T-helper 2 cell treated with Interferon-gamma antibody and Interleukin-4, amounts not matched to agents 5 μg/mL and 100 μg/mL, for 36 hours (primary cell): ENCODE results near the gene KCNMB4.
"Not testable (repeated sequence)": the region's sequence is repeated elsewhere in the genome, so short reads cannot be mapped to it uniquely, and the experiment has no call there.

Experiments
- DNase-seq: peaks from one replicate; pipeline ENCODE4 v3.0.0; 2021; ENCODE audit warnings: low spot score
- H3K27ac Mint-ChIP-seq: one replicate; pipeline ENCODE4 v1.8.0; 2021; ENCODE audit warnings: mild to moderate bottlenecking, mixed read lengths
- H3K27me3 Mint-ChIP-seq: one replicate; pipeline ENCODE4 v1.8.0; 2021; ENCODE audit warnings: low read depth, mixed read lengths
- H3K36me3 Mint-ChIP-seq: one replicate; pipeline ENCODE4 v1.8.0; 2021; ENCODE audit warnings: low read depth, mixed read lengths
- H3K4me1 Mint-ChIP-seq: one replicate; pipeline ENCODE4 v1.8.0; 2021; ENCODE audit warnings: low read depth, mixed read lengths
- H3K4me3 Mint-ChIP-seq: one replicate; pipeline ENCODE4 v1.8.0; 2022; ENCODE audit warnings: mild to moderate bottlenecking, moderate library complexity, mixed read lengths
- H3K9me3 Mint-ChIP-seq: one replicate; pipeline ENCODE4 v1.8.0; 2021; ENCODE audit warnings: mixed read lengths

Gene KCNMB4

GRCh38 chr12:70359458-70360197 is 6.5 kb upstream of the KCNMB4 start:
- no peak overlapping the region for H3K27ac Mint-ChIP-seq
- no peaks in the 10 kb centered on the region for H3K9me3 Mint-ChIP-seq
- H3K4me1 Mint-ChIP-seq = peaks cover 4% of the 10 kb centered on the region
- no peak for DNase-seq
- H3K4me3 Mint-ChIP-seq = no peak overlapping the region
- peaks cover 11% of the 10 kb centered on the region for H3K27me3 Mint-ChIP-seq
- peaks cover 8% of the 10 kb centered on the region for H3K36me3 Mint-ChIP-seq

- no peak overlapping the region for H3K4me3 Mint-ChIP-seq
- peaks cover 10% of the 10 kb centered on the region for H3K4me1 Mint-ChIP-seq
- no peaks in the 10 kb centered on the region for H3K9me3 Mint-ChIP-seq
- H3K27ac Mint-ChIP-seq = no peak overlapping the region
- DNase-seq = no peak
- H3K27me3 Mint-ChIP-seq = peaks cover 16% of the 10 kb centered on the region
- H3K36me3 Mint-ChIP-seq = peaks cover 4% of the 10 kb centered on the region
Measured at GRCh38 chr12:70360218-70360617, 5.9 kb upstream of the KCNMB4 start.

- Mint-ChIP-seq H3K4me3 (peak overlapping the region; percentile 75), H3K27ac (no peak overlapping the region), H3K9me3 (no peaks in the 10 kb centered on the region), H3K36me3 (no peaks in the 10 kb centered on the region), H3K27me3 (peaks cover 38% of the 10 kb centered on the region), H3K4me1 (peaks cover 22% of the 10 kb centered on the region)
- DNase-seq = no peak
Measured at GRCh38 chr12:70364695-70365397, 1.2 kb upstream of the KCNMB4 start.

- Mint-ChIP-seq H3K9me3 (no peaks in the 10 kb centered on the region), H3K4me1 (peaks cover 22% of the 10 kb centered on the region), H3K27ac (no peak overlapping the region), H3K36me3 (no peaks in the 10 kb centered on the region), H3K27me3 (peaks cover 38% of the 10 kb centered on the region), H3K4me3 (peak overlapping the region; percentile 75)
- DNase-seq = no peak
Measured at GRCh38 chr12:70365398-70365647, 767 bp upstream of the KCNMB4 start.

GRCh38 chr12:70366581-70367257 is 629 bp downstream of the KCNMB4 start:
- Mint-ChIP-seq H3K27ac (no peak overlapping the region), H3K27me3 (peaks cover 38% of the 10 kb centered on the region), H3K36me3 (no peaks in the 10 kb centered on the region), H3K4me1 (peaks cover 22% of the 10 kb centered on the region), H3K4me3 (peak overlapping the region; percentile 88), H3K9me3 (no peaks in the 10 kb centered on the region)
- DNase-seq = peak; percentile 46

- Mint-ChIP-seq H3K27ac (no peak overlapping the region), H3K4me3 (peak overlapping the region; percentile 88), H3K36me3 (no peaks in the 10 kb centered on the region), H3K27me3 (peaks cover 40% of the 10 kb centered on the region), H3K9me3 (no peaks in the 10 kb centered on the region), H3K4me1 (peaks cover 22% of the 10 kb centered on the region)
- DNase-seq = no peak
Measured at GRCh38 chr12:70367258-70368141, 1.4 kb downstream of the KCNMB4 start.

GRCh38 chr12:70372881-70373280 is 6.8 kb downstream of the KCNMB4 start:
- DNase-seq = no peak
- no peak overlapping the region for H3K4me3 Mint-ChIP-seq
- peaks cover 15% of the 10 kb centered on the region for H3K27me3 Mint-ChIP-seq
- no peaks in the 10 kb centered on the region for H3K4me1 Mint-ChIP-seq
- H3K9me3 Mint-ChIP-seq = no peaks in the 10 kb centered on the region
- no peaks in the 10 kb centered on the region for H3K36me3 Mint-ChIP-seq
- H3K27ac Mint-ChIP-seq = no peak overlapping the region

GRCh38 chr12:70379846-70380245 is 13.8 kb downstream of the KCNMB4 start:
- Mint-ChIP-seq H3K4me3 (no peak overlapping the region), H3K9me3 (peaks cover 4% of the 10 kb centered on the region), H3K4me1 (peaks cover 8% of the 10 kb centered on the region), H3K27me3 (peaks cover 5% of the 10 kb centered on the region), H3K27ac (peak overlapping the region; percentile 41), H3K36me3 (peaks cover 2% of the 10 kb centered on the region)
- no peak for DNase-seq

GRCh38 chr12:70383484-70383883 is 17.4 kb downstream of the KCNMB4 start:
- no peak overlapping the region for H3K4me3 Mint-ChIP-seq
- no peak for DNase-seq
- no peaks in the 10 kb centered on the region for H3K27me3 Mint-ChIP-seq
- no peak overlapping the region for H3K27ac Mint-ChIP-seq
- peaks cover 4% of the 10 kb centered on the region for H3K9me3 Mint-ChIP-seq
- peaks cover 8% of the 10 kb centered on the region for H3K4me1 Mint-ChIP-seq
- no peaks in the 10 kb centered on the region for H3K36me3 Mint-ChIP-seq

- Mint-ChIP-seq H3K27ac (no peak overlapping the region), H3K4me1 (peaks cover 6% of the 10 kb centered on the region), H3K27me3 (no peaks in the 10 kb centered on the region), H3K36me3 (no peaks in the 10 kb centered on the region), H3K9me3 (peaks cover 4% of the 10 kb centered on the region), H3K4me3 (no peak overlapping the region)
- DNase-seq = no peak
Measured at GRCh38 chr12:70383886-70384285, 17.8 kb downstream of the KCNMB4 start.

GRCh38 chr12:70386771-70387170 is 20.7 kb downstream of the KCNMB4 start:
- Mint-ChIP-seq H3K4me1 (no peaks in the 10 kb centered on the region), H3K27me3 (no peaks in the 10 kb centered on the region), H3K36me3 (no peaks in the 10 kb centered on the region), H3K4me3 (no peak overlapping the region), H3K27ac (no peak overlapping the region), H3K9me3 (no peaks in the 10 kb centered on the region)
- DNase-seq = no peak

- Mint-ChIP-seq H3K27ac (no peak overlapping the region), H3K36me3 (no peaks in the 10 kb centered on the region), H3K9me3 (no peaks in the 10 kb centered on the region), H3K4me3 (no peak overlapping the region), H3K27me3 (no peaks in the 10 kb centered on the region), H3K4me1 (no peaks in the 10 kb centered on the region)
- no peak for DNase-seq
Measured at GRCh38 chr12:70389678-70390077, 23.6 kb downstream of the KCNMB4 start.

- not testable (repeated sequence) for H3K9me3 Mint-ChIP-seq, H3K4me3 Mint-ChIP-seq, H3K36me3 Mint-ChIP-seq, H3K4me1 Mint-ChIP-seq, H3K27me3 Mint-ChIP-seq, DNase-seq, H3K27ac Mint-ChIP-seq
Measured at GRCh38 chr12:70392631-70393030, 26.5 kb downstream of the KCNMB4 start.
